ENCODE measurements around the gene CYP27B1.

CYP27B1 gene

GRCh38 chr12:57766464-57767304 lies at the start of gene CYP27B1:
TSS of gene CYP27B1 (minus strand) at chr12:57767078. CDS start at chr12:57767041, 37 bp downstream.
- DNase-seq (ENCODE audit: low read depth): no peak

- DNase-seq (ENCODE audit: low read depth): no peak
These were observed 49.4 kb upstream of the CYP27B1 start for GRCh38 chr12:57816001-57816854.

- no peak for DNase-seq (ENCODE audit: low read depth)
These were observed 48.5 kb upstream of the CYP27B1 start for GRCh38 chr12:57815177-57816000.

- DNase-seq (ENCODE audit: low read depth): no peak
These were observed 47.3 kb upstream of the CYP27B1 start for GRCh38 chr12:57813971-57814772.

- DNase-seq (ENCODE audit: low read depth): no peak
These were observed 46.5 kb upstream of the CYP27B1 start for GRCh38 chr12:57813111-57813970.

- DNase-seq (ENCODE audit: low read depth): no peak
These were observed 44.3 kb upstream of the CYP27B1 start for GRCh38 chr12:57811028-57811755.

GRCh38 chr12:57810450-57810849 lies 43.6 kb upstream of the CYP27B1 start:
- no peak for DNase-seq (ENCODE audit: low read depth)

GRCh38 chr12:57809425-57809824 lies 42.5 kb upstream of the CYP27B1 start:
- no peak for DNase-seq (ENCODE audit: low read depth)

- no peak for DNase-seq (ENCODE audit: low read depth)
These were observed 41.5 kb upstream of the CYP27B1 start for GRCh38 chr12:57808351-57808750.

- no peak for DNase-seq (ENCODE audit: low read depth)
These were observed 40.4 kb upstream of the CYP27B1 start for GRCh38 chr12:57807285-57807684.

GRCh38 chr12:57806677-57807076 lies 39.8 kb upstream of the CYP27B1 start:
- no peak for DNase-seq (ENCODE audit: low read depth)

GRCh38 chr12:57803319-57803893 lies 36.5 kb upstream of the CYP27B1 start:
- DNase-seq (ENCODE audit: low read depth): peak; percentile 4

GRCh38 chr12:57802607-57803006 lies 35.7 kb upstream of the CYP27B1 start:
- DNase-seq (ENCODE audit: low read depth): no peak

- DNase-seq (ENCODE audit: low read depth): no peak
These were observed 34.1 kb upstream of the CYP27B1 start for GRCh38 chr12:57800965-57801364.

GRCh38 chr12:57797933-57798332 lies 31.1 kb upstream of the CYP27B1 start:
- no peak for DNase-seq (ENCODE audit: low read depth)

- DNase-seq (ENCODE audit: low read depth): no peak
These were observed 30.1 kb upstream of the CYP27B1 start for GRCh38 chr12:57796996-57797395.

GRCh38 chr12:57795354-57795753 lies 28.5 kb upstream of the CYP27B1 start:
- DNase-seq (ENCODE audit: low read depth): no peak

GRCh38 chr12:57793920-57794319 lies 27.0 kb upstream of the CYP27B1 start:
- no peak for DNase-seq (ENCODE audit: low read depth)

GRCh38 chr12:57783861-57784260 lies 17.0 kb upstream of the CYP27B1 start:
- DNase-seq (ENCODE audit: low read depth): no peak
